Measurements from ENCODE around the gene HJV. TPM values are rescaled to one million over a fixed set of nuclear protein-coding genes. Genes with fewer than 3 reads are reported as not detected.

The HJV gene
- total and polyA plus RNA-seq, 2 of the 4 experiments (the other 2 are of a cell fraction), result not detected

GRCh38 chr1:145995148-145995881, 26.2 kb downstream of the HJV start:
- Histone ChIP-seq H3K18ac (ENCODE audit: low read depth, low read length) (peak overlapping the region; percentile 54; the same call in 1 of the 2 replicates), H2BK20ac (ENCODE audit: low read depth, low read length) (no peak overlapping the region), H3K23ac (ENCODE audit: low read depth, low read length) (peak overlapping the region; percentile 78), H4K8ac (ENCODE audit: low read depth in 2 of 2, low read length in 2 of 2) (peak overlapping the region; percentile 13 to 16; a peak in 1 of 4 replicates), H2AK9ac (replicated peaks; ENCODE audit: low read depth, low read length, poor library complexity) (no peak overlapping the region), H3K27ac (ENCODE audit: insufficient read depth, low read length) (peak overlapping the region; percentile 23; the same call in 1 of the 2 replicates), H3K4me1 (ENCODE audit: control insufficient read depth, insufficient read depth, low read length) (peaks cover 10% of the 10 kb centered on the region), H2BK5ac (ENCODE audit: low read depth, low read length, poor library complexity, severe bottlenecking) (peak overlapping the region; percentile 56), H3K9me3 (ENCODE audit: control insufficient read depth, insufficient read depth, low read length) (no peaks in the 10 kb centered on the region), H3K36me3 (ENCODE audit: control insufficient read depth, insufficient read depth, low read length) (peaks cover 13% of the 10 kb centered on the region), H2AK5ac (ENCODE audit: low read depth, low read length) (no peak overlapping the region), H2AFZ (replicated peaks; ENCODE audit: low read length, poor library complexity) (no peak overlapping the region), H3K27me3 (ENCODE audit: control insufficient read depth, insufficient read depth, low read length) (no peaks in the 10 kb centered on the region), H4K20me1 (ENCODE audit: insufficient read depth, low read length) (peaks cover 12% of the 10 kb centered on the region; the same call in 1 of the 2 replicates), H3K9ac (ENCODE audit: low read depth, low read length) (peak overlapping the region; percentile 97), H3K79me1 (ENCODE audit: low read depth in 1 of 2, low read length in 2 of 2) (peaks cover 22 to 35% of the 10 kb centered on the region in 2 experiments), H3K14ac (replicated peaks; ENCODE audit: low read depth, low read length) (peak overlapping the region; percentile 91; the same call in 1 of the 2 replicates), H3K9me1 (ENCODE audit: insufficient read depth, low read length) (peaks cover 9% of the 10 kb centered on the region), H2BK15ac (ENCODE audit: low read depth, low read length) (no peak overlapping the region), H3K4me2 (ENCODE audit: low read depth, low read length) (peak overlapping the region; percentile 92), H3K4me3 (ENCODE audit: insufficient read depth, low read depth, low read length) (peak overlapping the region; percentile 87), H3K4ac (ENCODE audit: low read depth, low read length) (no peak overlapping the region), H4K91ac (ENCODE audit: insufficient read depth, low read depth, low read length) (no peak overlapping the region), H3K56ac (ENCODE audit: extremely low read depth, insufficient read depth, low read length) (peak overlapping the region; percentile 78), H2BK120ac (ENCODE audit: low read depth, low read length) (no peak overlapping the region), H4K5ac (ENCODE audit: low read depth, low read length) (no peak overlapping the region)
- DNase-seq (no peak), ATAC-seq (ENCODE audit: low read depth) (no peak)
- ChIA-PET POLR2A (ENCODE audit: unreplicated experiment) (no interaction called here), CTCF (no interaction called here)
- dilution Hi-C loops (cut with HindIII; ENCODE audit: low sequenced_read_pairs, unreplicated experiment) (no loop called here), intact Hi-C loops (cut with micrococcal nuclease) (loop anchor here (1.0 to 5.0 kb wide), 2 partner anchors 16 to 78 kb away; partner anchors contain the start of gene PEX11B), in situ Hi-C loops (cut with MboI; ENCODE audit: low sequenced_read_pairs) (loop anchor here (5.0 kb wide), 1 partner anchor 78 kb away; the partner anchor contains the start of gene PEX11B)
- WGBS, 2 experiments (ENCODE audit: extremely low coverage in 2 of 2, insufficient read length in 1 of 2), result no CpG with 5 or more reads among the region's 8 CpGs
- no TSS peak for BruUV-seq (replicated peaks)
- TF ChIP-seq, protein P1, sequence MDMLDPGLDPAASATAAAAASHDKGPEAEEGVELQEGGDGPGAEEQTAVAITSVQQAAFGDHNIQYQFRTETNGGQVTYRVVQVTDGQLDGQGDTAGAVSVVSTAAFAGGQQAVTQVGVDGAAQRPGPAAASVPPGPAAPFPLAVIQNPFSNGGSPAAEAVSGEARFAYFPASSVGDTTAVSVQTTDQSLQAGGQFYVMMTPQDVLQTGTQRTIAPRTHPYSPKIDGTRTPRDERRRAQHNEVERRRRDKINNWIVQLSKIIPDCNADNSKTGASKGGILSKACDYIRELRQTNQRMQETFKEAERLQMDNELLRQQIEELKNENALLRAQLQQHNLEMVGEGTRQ (IDR thresholded peaks at IDR 0.05; ENCODE audit: low read depth, low read length), result no peak
- TF ChIP-seq CEBPB (IDR thresholded peaks at IDR 0.05; ENCODE audit: low read depth, low read length) (no peak), RFX5 (IDR thresholded peaks at IDR 0.05; ENCODE audit: low read depth, low read length) (no peak), MXI1 (IDR thresholded peaks at IDR 0.05; ENCODE audit: borderline replicate concordance, low read depth, low read length) (no peak), NFE2L2 (IDR thresholded peaks at IDR 0.05; ENCODE audit: low read depth, low read length) (no peak), RCOR1 (IDR thresholded peaks at IDR 0.05; ENCODE audit: insufficient replicate concordance, low read length) (no peak), FOS (IDR thresholded peaks at IDR 0.05; ENCODE audit: low read depth, low read length) (no peak), CTCF (conservative IDR thresholded peaks at IDR 0.05; ENCODE audit: low read depth, low read length) (no peak), BHLHE40 (IDR thresholded peaks at IDR 0.05; ENCODE audit: low read depth, low read length) (no peak), RAD21 (IDR thresholded peaks at IDR 0.05; ENCODE audit: low read length) (no peak), MAZ (IDR thresholded peaks at IDR 0.05; ENCODE audit: borderline replicate concordance, low read depth, low read length) (no peak), MAFK (IDR thresholded peaks at IDR 0.05; ENCODE audit: low read depth, low read length) (no peak)
- TF ChIP-seq, protein P2, sequence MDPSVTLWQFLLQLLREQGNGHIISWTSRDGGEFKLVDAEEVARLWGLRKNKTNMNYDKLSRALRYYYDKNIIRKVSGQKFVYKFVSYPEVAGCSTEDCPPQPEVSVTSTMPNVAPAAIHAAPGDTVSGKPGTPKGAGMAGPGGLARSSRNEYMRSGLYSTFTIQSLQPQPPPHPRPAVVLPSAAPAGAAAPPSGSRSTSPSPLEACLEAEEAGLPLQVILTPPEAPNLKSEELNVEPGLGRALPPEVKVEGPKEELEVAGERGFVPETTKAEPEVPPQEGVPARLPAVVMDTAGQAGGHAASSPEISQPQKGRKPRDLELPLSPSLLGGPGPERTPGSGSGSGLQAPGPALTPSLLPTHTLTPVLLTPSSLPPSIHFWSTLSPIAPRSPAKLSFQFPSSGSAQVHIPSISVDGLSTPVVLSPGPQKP (IDR thresholded peaks at IDR 0.05; ENCODE audit: borderline replicate concordance, low read depth, low read length), result no peak

Measured in IMR-90 (cell line).